ENCODE data around the gene SNAP25. TPM values are rescaled to one million over a fixed set of nuclear protein-coding genes. Genes with fewer than 3 reads are reported as not detected.

The SNAP25 gene
- total RNA-seq, 2 experiments from 2014 or later: not detected

DNA sequence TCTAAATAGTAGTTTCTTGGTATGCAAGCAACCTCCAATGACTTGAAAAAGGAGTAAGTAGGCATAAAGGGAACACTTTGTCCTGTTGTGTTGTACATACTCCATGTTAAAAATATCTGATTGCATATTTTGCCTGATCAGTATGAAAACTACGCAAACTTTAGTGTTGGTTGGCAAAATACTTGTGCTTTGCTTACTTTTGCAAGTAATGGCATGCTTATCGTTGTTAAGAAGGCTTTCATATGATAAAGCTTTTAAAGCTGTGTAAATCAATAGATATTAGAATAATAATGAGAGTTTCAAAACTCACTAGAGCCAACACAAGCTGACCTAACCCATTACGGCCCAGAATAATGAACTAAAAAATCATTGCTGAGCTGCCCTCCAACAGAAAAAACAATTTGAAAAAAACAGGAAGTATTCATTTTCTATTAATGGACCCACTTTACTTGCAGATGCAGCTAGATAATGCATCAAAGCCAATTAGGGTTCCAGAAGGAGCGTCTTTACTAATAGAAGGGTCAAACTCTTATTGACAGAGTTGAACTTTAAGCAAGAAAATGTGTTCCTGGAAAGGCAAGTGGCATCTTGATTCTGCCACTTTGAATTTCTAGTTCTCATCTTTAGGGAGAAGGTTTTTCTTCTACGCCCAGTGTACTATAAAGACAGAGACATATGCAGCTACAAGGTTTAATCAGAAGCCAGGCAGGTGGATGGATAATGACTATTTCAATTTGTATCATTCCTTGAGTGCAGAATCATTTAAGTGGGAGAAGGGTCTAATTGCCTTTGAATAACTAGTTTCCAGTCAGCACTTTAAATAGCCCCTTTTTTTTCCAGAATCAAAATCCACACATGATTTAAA lies 82.2 kb downstream of the SNAP25 start:
- ChIA-PET POLR2A (no interaction called here), CTCF (no interaction called here)
- Mint-ChIP-seq H3K27me3 (peaks cover 5% of the 10 kb centered on the region), H3K4me3 (no peak overlapping the region), H3K9me3 (no peaks in the 10 kb centered on the region), H3K36me3 (ENCODE audit: low read depth) (no peaks in the 10 kb centered on the region), H3K4me1 (ENCODE audit: low read depth) (peaks cover 5% of the 10 kb centered on the region), H3K27ac (no peak overlapping the region)
- intact Hi-C loops (cut with micrococcal nuclease): no loop called here
- ATAC-seq: no peak
- DNase-seq: no peak
- TF ChIP-seq, protein P1, sequence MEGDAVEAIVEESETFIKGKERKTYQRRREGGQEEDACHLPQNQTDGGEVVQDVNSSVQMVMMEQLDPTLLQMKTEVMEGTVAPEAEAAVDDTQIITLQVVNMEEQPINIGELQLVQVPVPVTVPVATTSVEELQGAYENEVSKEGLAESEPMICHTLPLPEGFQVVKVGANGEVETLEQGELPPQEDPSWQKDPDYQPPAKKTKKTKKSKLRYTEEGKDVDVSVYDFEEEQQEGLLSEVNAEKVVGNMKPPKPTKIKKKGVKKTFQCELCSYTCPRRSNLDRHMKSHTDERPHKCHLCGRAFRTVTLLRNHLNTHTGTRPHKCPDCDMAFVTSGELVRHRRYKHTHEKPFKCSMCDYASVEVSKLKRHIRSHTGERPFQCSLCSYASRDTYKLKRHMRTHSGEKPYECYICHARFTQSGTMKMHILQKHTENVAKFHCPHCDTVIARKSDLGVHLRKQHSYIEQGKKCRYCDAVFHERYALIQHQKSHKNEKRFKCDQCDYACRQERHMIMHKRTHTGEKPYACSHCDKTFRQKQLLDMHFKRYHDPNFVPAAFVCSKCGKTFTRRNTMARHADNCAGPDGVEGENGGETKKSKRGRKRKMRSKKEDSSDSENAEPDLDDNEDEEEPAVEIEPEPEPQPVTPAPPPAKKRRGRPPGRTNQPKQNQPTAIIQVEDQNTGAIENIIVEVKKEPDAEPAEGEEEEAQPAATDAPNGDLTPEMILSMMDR (IDR thresholded peaks at IDR 0.05): no peak

DNA sequence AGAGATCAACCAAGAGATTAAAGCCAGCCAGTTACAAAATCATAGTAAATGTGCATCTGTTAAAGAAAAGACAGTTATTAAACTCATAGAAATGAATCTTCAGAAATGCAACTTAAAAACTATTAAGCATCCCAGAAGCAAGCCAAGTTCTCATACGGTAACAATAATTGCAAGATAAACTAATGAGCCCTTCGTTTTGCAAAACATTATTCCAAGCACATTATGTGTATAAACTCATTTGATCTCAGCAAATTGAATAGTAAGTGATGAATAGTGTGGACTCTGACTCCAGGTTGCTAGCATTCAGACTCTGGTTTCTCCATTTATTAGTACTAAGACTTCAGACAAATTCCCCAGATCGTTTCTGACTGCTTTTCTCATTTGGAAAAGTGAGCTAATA lies 85.2 kb downstream of the SNAP25 start:
- Mint-ChIP-seq H3K4me1 (ENCODE audit: low read depth) (peaks cover 2% of the 10 kb centered on the region), H3K9me3 (no peaks in the 10 kb centered on the region), H3K36me3 (ENCODE audit: low read depth) (no peaks in the 10 kb centered on the region), H3K4me3 (no peak overlapping the region), H3K27me3 (peaks cover 12% of the 10 kb centered on the region), H3K27ac (no peak overlapping the region)
- intact Hi-C loops (cut with micrococcal nuclease): no loop called here
- no peak for ATAC-seq
- CTCF ChIA-PET: no interaction called here
- DNase-seq: no peak
- POLR2A ChIA-PET: no interaction called here
- TF ChIP-seq, protein P1 (IDR thresholded peaks at IDR 0.05): no peak

DNA sequence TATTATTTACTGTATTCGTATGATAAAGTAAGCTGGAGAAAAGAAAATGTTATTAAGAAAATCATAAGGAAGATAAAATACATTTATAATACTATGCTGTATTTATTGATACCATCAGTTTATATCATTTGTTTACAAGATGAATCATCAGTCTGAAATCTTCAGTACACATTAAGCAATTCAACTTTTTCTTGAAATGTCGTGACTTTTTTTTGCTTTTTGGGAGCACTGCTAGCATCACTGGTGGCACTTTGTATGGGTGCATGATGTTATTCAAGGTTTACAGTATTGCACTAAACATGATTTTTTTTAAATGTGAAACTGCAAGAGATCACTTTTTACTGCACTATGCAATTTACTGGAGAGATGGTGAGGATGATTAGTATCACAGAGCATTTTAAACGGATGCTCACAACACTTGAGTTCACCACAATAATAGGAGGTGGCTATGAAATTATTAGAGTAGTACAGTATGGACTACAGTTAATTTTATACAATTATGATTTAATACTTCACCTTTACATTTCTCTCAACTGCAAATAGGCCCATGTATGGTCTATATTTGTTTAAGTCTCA lies 85.9 kb downstream of the SNAP25 start:
- TF ChIP-seq, protein P1 (IDR thresholded peaks at IDR 0.05): no peak
- Mint-ChIP-seq H3K27ac (no peak overlapping the region), H3K9me3 (no peaks in the 10 kb centered on the region), H3K4me3 (no peak overlapping the region), H3K27me3 (peaks cover 14% of the 10 kb centered on the region), H3K36me3 (ENCODE audit: low read depth) (no peaks in the 10 kb centered on the region), H3K4me1 (ENCODE audit: low read depth) (peaks cover 2% of the 10 kb centered on the region)
- CTCF ChIA-PET: interaction anchor here (1.3 kb wide), 1 partner anchor 12 kb away, joined by 4 read pairs; no protein-coding TSS in a partner anchor
- POLR2A ChIA-PET: no interaction called here
- intact Hi-C loops (cut with micrococcal nuclease): no loop called here
- ATAC-seq: no peak
- no peak for DNase-seq

DNA sequence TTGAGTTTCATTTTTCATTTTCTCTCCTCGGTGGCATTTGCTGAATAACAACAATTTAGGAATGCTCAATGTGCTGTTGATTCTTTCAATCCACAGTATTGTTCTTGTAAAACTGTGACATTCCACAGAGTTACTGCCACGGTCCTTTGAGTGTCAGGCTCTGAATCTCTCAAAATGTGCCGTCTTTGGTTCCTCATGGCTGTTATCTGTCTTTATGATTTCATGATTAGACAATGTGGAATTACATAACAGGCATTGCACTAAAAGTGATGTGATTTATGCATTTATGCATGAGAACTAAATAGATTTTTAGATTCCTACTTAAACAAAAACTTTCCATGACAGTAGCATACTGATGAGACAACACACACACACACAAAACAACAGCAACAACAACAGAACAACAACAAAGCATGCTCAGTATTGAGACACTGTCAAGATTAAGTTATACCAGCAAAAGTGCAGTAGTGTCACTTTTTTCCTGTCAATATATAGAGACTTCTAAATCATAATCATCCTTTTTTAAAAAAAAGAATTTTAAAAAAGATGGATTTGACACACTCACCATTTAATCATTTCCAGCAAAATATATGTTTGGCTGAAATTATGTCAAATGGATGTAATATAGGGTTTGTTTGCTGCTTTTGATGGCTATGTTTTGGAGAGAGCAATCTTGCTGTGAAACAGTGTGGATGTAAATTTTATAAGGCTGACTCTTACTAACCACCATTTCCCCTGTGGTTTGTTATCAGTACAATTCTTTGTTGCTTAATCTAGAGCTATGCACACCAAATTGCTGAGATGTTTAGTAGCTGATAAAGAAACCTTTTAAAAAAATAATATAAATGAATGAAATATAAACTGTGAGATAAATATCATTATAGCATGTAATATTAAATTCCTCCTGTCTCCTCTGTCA lies 88.1 kb downstream of the SNAP25 start:
- ChIA-PET POLR2A (no interaction called here), CTCF (no interaction called here)
- intact Hi-C loops (cut with micrococcal nuclease): no loop called here
- ATAC-seq (no peak), DNase-seq (no peak)
- TF ChIP-seq, protein P1 (IDR thresholded peaks at IDR 0.05): no peak
- Mint-ChIP-seq H3K4me3 (no peak overlapping the region), H3K4me1 (ENCODE audit: low read depth) (peaks cover 2% of the 10 kb centered on the region), H3K36me3 (ENCODE audit: low read depth) (no peaks in the 10 kb centered on the region), H3K9me3 (no peaks in the 10 kb centered on the region), H3K27ac (no peak overlapping the region), H3K27me3 (peaks cover 11% of the 10 kb centered on the region)
